H1 (cell line): Measurements from ENCODE around the gene PRKCH. TPM values are rescaled to one million over a fixed set of nuclear protein-coding genes. Genes with fewer than 3 reads are reported as not detected.

Source experiments
- CTCF ChIP-seq, 3 experiments: IDR thresholded peaks; 1 replicate in 2 of 3; 2 replicates in 1 of 3; pipeline versions ENCODE4 v1.5.1 to v1.6.1; 2011; ENCODE audit warnings: low read length in 3 of 3, mild to moderate bottlenecking in 3 of 3, inconsistent platforms in 2 of 3, low read depth in 1 of 3, moderate library complexity in 1 of 3; ENCODE audit not compliant: insufficient read depth in 1 of 3; ENCODE audit errors: control extremely low read depth in 1 of 3
- PHF8 ChIP-seq: fragments of 200-600 bp; sonication (generic); conservative IDR thresholded peaks from 2 replicates; pipeline ENCODE4 v1.7.1; 2012; ENCODE audit warnings: low read depth, mild to moderate bottlenecking, inconsistent platforms, low read length, moderate library complexity
- SP2 ChIP-seq: IDR thresholded peaks from 2 replicates; pipeline ENCODE4 v1.6.1; 2012; ENCODE audit warnings: mild to moderate bottlenecking, low read length, inconsistent platforms
- TAF1 ChIP-seq: IDR thresholded peaks from 2 replicates; pipeline ENCODE4 v1.6.1; 2011; ENCODE audit warnings: mild to moderate bottlenecking, low read depth, low read length
- polyA plus RNA-seq, 7 experiments: library from polyadenylated mRNA; depleted of rRNA in 3 of 7; stranded (reverse) in 5 of 7; unstranded in 2 of 7; fragments of >200 nt in 5 of 7; fragments of 200-250 nt in 2 of 7; gene quantifications; 1 replicate in 5 of 7; 2 replicates in 1 of 7; 4 replicates in 1 of 7; pipeline versions ENCODE4 v1.2.1 to v1.2.3, GENCODE V29; 2011 to 2013; ENCODE audit warnings: missing spikeins in 2 of 7, mixed read lengths in 2 of 7
- total RNA-seq: library from RNA; stranded (reverse); fragmentation: NEBNext Ultra II Directional; extraction: Animal tissue kit (Norgen Biotek cat#: 25700); gene quantifications from 2 replicates; pipeline ENCODE4 v1.2.1, GENCODE V29; 2021

The PRKCH gene
- total and polyA plus RNA-seq, 2 of the 8 experiments (the other 6 are each of a cell fraction or from before 2014, with no cell fraction given) = 6.4 to 7.0 TPM

GRCh38 chr14:61429316-61429715, 107.9 kb downstream of the PRKCH start (continued):
- TF ChIP-seq CTCF (IDR thresholded peaks at IDR 0.05; ENCODE audit: control extremely low read depth in 1 of 3, insufficient read depth in 1 of 3, low read depth in 1 of 3, low read length in 3 of 3) = no peak
- no peak for TF ChIP-seq TAF1
- no peak for TF ChIP-seq SP2
- no peak for TF ChIP-seq PHF8
- TF ChIP-seq, all 59 proteins: peak for 0
